ENCODE results near the gene CD302.
"Not testable (repeated sequence)": the region's sequence is repeated elsewhere in the genome, so short reads cannot be mapped to it uniquely, and the experiment has no call there.

GRCh38 chr2:159745237-159745636 lies 52.8 kb downstream of the CD302 start:
- TF ChIP-seq, protein P1, sequence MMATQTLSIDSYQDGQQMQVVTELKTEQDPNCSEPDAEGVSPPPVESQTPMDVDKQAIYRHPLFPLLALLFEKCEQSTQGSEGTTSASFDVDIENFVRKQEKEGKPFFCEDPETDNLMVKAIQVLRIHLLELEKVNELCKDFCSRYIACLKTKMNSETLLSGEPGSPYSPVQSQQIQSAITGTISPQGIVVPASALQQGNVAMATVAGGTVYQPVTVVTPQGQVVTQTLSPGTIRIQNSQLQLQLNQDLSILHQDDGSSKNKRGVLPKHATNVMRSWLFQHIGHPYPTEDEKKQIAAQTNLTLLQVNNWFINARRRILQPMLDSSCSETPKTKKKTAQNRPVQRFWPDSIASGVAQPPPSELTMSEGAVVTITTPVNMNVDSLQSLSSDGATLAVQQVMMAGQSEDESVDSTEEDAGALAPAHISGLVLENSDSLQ (IDR thresholded peaks at IDR 0.05) = not testable (repeated sequence)
- not testable (repeated sequence) for TF ChIP-seq SP1 (IDR thresholded peaks at IDR 0.05); FOXM1 (IDR thresholded peaks at IDR 0.05; ENCODE audit: borderline replicate concordance); ELF4 (IDR thresholded peaks at IDR 0.05); HDGF (IDR thresholded peaks at IDR 0.05; ENCODE audit: borderline replicate concordance); TARDBP (IDR thresholded peaks at IDR 0.05); NFRKB (IDR thresholded peaks at IDR 0.05); FOXA1 (IDR thresholded peaks at IDR 0.05); FOXK2 (IDR thresholded peaks at IDR 0.05); L3MBTL2 (conservative IDR thresholded peaks at IDR 0.05); LEF1 (IDR thresholded peaks at IDR 0.05; ENCODE audit: borderline replicate concordance); BHLHE40 (IDR thresholded peaks at IDR 0.05; ENCODE audit: borderline replicate concordance); SUZ12 (IDR thresholded peaks at IDR 0.05); ARNT (IDR thresholded peaks at IDR 0.05)

Data from HEK293T (cell line).